ENCODE measurements around the gene LPA. TPM values are rescaled to one million over a fixed set of nuclear protein-coding genes. Genes with fewer than 3 reads are reported as not detected.

Gene LPA
- total and polyA plus RNA-seq, 2 donors (not counting 1 experiment from before 2014, with no cell fraction given) = not detected

DNA sequence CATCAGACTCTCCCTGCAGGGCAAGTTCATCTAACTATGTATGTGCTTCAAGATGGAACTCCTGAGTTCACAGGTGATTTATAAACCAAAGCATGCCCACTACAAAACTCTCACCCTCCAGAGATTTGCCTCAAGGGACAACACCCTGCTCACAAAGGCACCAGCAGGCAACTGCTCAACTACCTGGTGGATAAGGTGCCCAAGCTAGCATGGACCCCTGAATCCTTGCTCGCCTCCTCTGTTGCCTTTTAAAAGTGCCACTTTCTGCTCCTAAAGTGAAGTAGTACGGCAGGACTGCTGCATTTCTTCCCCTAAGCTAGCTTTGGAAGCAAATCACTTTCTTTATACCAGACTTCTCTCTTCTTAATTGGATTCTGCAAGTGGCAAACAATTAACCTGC is 1.2 kb downstream of the LPA start:
- CTCF ChIA-PET = no interaction called here
- intact Hi-C loops (cut with micrococcal nuclease) = no loop called here

GRCh38 chr6:160662429-160662828 is 1.6 kb downstream of the LPA start:
- CTCF ChIA-PET = no interaction called here
- no peak overlapping the region for H3K27ac ChIP-seq (ENCODE audit: low read length in 2 of 2)
- no peak for TF ChIP-seq EZH2 (IDR thresholded peaks at IDR 0.05; ENCODE audit: borderline replicate concordance, insufficient read depth, low read depth, low read length, poor library complexity, severe bottlenecking)
- TF ChIP-seq, protein P1, sequence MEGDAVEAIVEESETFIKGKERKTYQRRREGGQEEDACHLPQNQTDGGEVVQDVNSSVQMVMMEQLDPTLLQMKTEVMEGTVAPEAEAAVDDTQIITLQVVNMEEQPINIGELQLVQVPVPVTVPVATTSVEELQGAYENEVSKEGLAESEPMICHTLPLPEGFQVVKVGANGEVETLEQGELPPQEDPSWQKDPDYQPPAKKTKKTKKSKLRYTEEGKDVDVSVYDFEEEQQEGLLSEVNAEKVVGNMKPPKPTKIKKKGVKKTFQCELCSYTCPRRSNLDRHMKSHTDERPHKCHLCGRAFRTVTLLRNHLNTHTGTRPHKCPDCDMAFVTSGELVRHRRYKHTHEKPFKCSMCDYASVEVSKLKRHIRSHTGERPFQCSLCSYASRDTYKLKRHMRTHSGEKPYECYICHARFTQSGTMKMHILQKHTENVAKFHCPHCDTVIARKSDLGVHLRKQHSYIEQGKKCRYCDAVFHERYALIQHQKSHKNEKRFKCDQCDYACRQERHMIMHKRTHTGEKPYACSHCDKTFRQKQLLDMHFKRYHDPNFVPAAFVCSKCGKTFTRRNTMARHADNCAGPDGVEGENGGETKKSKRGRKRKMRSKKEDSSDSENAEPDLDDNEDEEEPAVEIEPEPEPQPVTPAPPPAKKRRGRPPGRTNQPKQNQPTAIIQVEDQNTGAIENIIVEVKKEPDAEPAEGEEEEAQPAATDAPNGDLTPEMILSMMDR (IDR thresholded peaks at IDR 0.05) = no peak
- no peaks in the 10 kb centered on the region for H3K4me1 Mint-ChIP-seq
- H3K4me3 Mint-ChIP-seq = no peak overlapping the region
- H4K20me1 ChIP-seq (ENCODE audit: control insufficient read depth, insufficient read depth, low read length, poor library complexity, severe bottlenecking) = no peaks in the 10 kb centered on the region
- H3K9me3 Mint-ChIP-seq (ENCODE audit: insufficient read depth) = no peaks in the 10 kb centered on the region
- no peaks in the 10 kb centered on the region for H3K4me1 ChIP-seq (ENCODE audit: control insufficient read depth in 2 of 2, insufficient read depth in 2 of 2, low read length in 2 of 2)
- H3K4me3 ChIP-seq (ENCODE audit: control extremely low read depth in 1 of 5, extremely low read depth in 1 of 5, insufficient read depth in 1 of 5, low read depth in 2 of 5, low read length in 4 of 5) = no peak overlapping the region
- H3K79me2 ChIP-seq (ENCODE audit: control insufficient read depth, insufficient read depth, low read length) = no peaks in the 10 kb centered on the region
- peaks cover 0 to 3% (median 0%) of the 10 kb centered on the region in 4 experiments for H3K27me3 ChIP-seq (replicated peaks in 1 of 4; ENCODE audit: control extremely low read depth in 1 of 4, control insufficient read depth in 3 of 4, insufficient read depth in 4 of 4, low read length in 3 of 4)
- H3K9ac ChIP-seq (ENCODE audit: low read length) = no peak overlapping the region
- intact Hi-C loops (cut with micrococcal nuclease) = no loop called here
- no peak overlapping the region for H2AFZ ChIP-seq (ENCODE audit: insufficient read depth, low read depth, low read length, poor library complexity, severe bottlenecking)
- ATAC-seq (ENCODE audit: low read depth) (no peak), DNase-seq (no peak)
- no peak overlapping the region for H3K27ac Mint-ChIP-seq
- POLR2A ChIA-PET = no interaction called here
- H3K9me3 ChIP-seq (ENCODE audit: control extremely low read depth in 1 of 3, control insufficient read depth in 2 of 3, insufficient read depth in 1 of 3, low read length in 2 of 3) = peaks cover 0 to 10% (median 0%) of the 10 kb centered on the region in 3 donors
- WGBS (ENCODE audit: insufficient coverage) = 100% methylated on average over 1 of the region's 3 CpGs
- no peaks in the 10 kb centered on the region for H3K36me3 ChIP-seq (replicated peaks in 1 of 2; ENCODE audit: control extremely low read depth in 1 of 2, control insufficient read depth in 1 of 2, extremely low read depth in 1 of 2, insufficient read depth in 2 of 2, low read length in 1 of 2)
- no peak overlapping the region for H3K4me2 ChIP-seq (replicated peaks; ENCODE audit: low read depth, low read length, poor library complexity, severe bottlenecking)
- peaks cover 10% of the 10 kb centered on the region for H3K27me3 Mint-ChIP-seq

More for the DNA sequence above, 1.2 kb downstream of the LPA start:
- Mint-ChIP-seq H3K4me1 (no peaks in the 10 kb centered on the region), H3K27ac (no peak overlapping the region), H3K9me3 (ENCODE audit: insufficient read depth) (no peaks in the 10 kb centered on the region), H3K27me3 (peaks cover 10% of the 10 kb centered on the region), H3K4me3 (no peak overlapping the region)
- WGBS (ENCODE audit: insufficient coverage) = 75% methylated on average over 1 of the region's 2 CpGs
- Histone ChIP-seq H3K27me3 (replicated peaks in 1 of 4; ENCODE audit: control extremely low read depth in 1 of 4, control insufficient read depth in 3 of 4, insufficient read depth in 4 of 4, low read length in 3 of 4) (peaks cover 0 to 3% (median 0%) of the 10 kb centered on the region in 4 experiments), H3K79me2 (ENCODE audit: control insufficient read depth, insufficient read depth, low read length) (no peaks in the 10 kb centered on the region), H3K9ac (ENCODE audit: low read length) (no peak overlapping the region), H4K20me1 (ENCODE audit: control insufficient read depth, insufficient read depth, low read length, poor library complexity, severe bottlenecking) (no peaks in the 10 kb centered on the region), H2AFZ (ENCODE audit: insufficient read depth, low read depth, low read length, poor library complexity, severe bottlenecking) (no peak overlapping the region), H3K4me2 (replicated peaks; ENCODE audit: low read depth, low read length, poor library complexity, severe bottlenecking) (no peak overlapping the region), H3K4me1 (ENCODE audit: control insufficient read depth in 2 of 2, insufficient read depth in 2 of 2, low read length in 2 of 2) (no peaks in the 10 kb centered on the region), H3K9me3 (ENCODE audit: control extremely low read depth in 1 of 3, control insufficient read depth in 2 of 3, insufficient read depth in 1 of 3, low read length in 2 of 3) (peaks cover 0 to 6% (median 0%) of the 10 kb centered on the region in 3 donors), H3K36me3 (replicated peaks in 1 of 2; ENCODE audit: control extremely low read depth in 1 of 2, control insufficient read depth in 1 of 2, extremely low read depth in 1 of 2, insufficient read depth in 2 of 2, low read length in 1 of 2) (no peaks in the 10 kb centered on the region), H3K4me3 (ENCODE audit: control extremely low read depth in 1 of 5, extremely low read depth in 1 of 5, insufficient read depth in 1 of 5, low read depth in 2 of 5, low read length in 4 of 5) (no peak overlapping the region), H3K27ac (ENCODE audit: low read length in 2 of 2) (no peak overlapping the region)
- POLR2A ChIA-PET = no interaction called here
- TF ChIP-seq, protein P1 (IDR thresholded peaks at IDR 0.05) = no peak
- no peak for TF ChIP-seq EZH2 (IDR thresholded peaks at IDR 0.05; ENCODE audit: borderline replicate concordance, insufficient read depth, low read depth, low read length, poor library complexity, severe bottlenecking)
- DNase-seq (no peak), ATAC-seq (ENCODE audit: low read depth) (no peak)
